GM19240 (cell line): ENCODE measurements around the gene IL2RG.

Experiments used
- DNase-seq: peaks from one replicate; pipeline ENCODE4 v3.0.0; 2011; ENCODE audit warnings: low spot score; ENCODE audit not compliant: insufficient read length

IL2RG gene

DNA sequence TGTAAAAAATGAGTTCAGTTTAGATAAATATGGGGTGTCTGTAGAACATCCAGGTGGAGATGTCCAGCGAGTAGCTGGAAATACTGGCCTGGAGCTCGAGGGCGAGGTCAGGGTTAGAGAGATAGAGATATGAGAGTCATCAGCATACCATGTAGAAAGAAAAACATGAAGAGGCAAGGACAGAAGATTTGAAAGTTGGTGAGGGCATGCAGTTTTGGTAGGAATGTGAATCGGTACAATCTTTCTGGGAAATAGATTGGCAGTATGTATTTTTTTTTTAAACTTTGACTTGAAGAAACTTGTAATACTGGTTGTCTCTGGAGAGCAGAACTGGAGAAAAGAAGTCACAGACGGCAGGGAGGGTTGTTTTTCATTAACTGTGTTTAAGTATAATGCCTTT lies 40.8 kb downstream of the IL2RG start:
- no peak for DNase-seq

DNA sequence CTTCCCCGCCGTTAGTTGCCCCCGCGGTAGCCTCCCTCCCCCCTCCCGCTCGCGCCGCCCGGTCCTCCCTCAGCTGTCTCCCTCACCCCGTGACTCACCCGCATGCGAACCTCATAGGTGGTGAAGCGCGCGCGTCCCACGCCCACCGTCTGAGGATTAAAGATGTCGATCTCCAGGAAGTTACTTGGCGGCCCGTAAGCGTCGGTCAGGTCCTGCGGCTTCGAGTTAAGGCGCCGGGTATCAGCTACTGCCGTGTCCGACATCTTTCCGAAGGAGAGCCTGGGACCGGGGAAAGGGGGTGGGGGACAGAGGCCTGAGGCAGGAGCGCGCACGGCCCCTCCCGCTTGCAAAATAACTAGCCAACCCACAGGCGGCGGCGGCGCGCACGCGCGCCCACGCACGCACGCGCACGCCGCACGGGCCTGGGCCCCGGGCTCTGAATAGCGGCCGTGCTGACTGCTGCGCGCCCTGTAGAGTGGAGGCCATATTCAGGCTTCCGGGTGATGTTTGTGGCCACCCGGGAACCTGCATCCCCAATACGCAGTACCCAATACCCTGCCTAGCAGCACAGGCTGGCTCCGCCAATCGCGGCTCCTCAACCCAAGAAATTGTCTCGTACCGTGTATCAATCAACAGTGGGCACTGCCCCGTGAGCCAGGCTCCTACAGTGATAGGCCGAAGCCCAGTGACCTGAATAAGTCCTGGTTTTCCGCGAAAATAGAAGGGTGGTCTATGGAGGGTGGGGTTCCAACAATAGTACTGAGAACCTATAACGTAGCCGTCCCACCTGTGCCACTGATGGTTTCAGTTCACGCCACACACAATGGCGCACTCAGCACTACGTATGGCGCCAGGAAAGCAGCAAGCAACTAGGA lies 43.1 kb downstream of the IL2RG start, which contains the start of gene SNX12:
TSS of gene SNX12 (minus strand) at position 291 of the 875 bp plus-strand sequence. CDS start at position 263, 28 bp downstream.
- peak; percentile 67 for DNase-seq

DNA sequence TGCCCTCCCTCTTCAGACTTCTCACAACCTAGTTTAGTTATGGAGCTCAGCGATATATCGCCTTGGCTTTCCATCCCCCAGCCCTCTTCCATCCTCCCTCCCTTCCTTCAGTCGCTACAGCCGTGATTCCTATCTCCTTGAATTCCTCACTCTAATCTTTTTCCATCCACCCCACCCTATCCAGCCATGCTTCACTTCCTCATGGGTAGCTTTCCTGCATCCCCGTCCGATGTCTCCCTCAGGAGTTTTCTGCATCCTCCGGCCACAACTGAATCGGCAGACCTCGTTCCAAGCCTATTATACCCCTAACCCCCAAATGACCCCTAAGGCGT lies 43.7 kb downstream of the IL2RG start:
- no peak for DNase-seq

DNA sequence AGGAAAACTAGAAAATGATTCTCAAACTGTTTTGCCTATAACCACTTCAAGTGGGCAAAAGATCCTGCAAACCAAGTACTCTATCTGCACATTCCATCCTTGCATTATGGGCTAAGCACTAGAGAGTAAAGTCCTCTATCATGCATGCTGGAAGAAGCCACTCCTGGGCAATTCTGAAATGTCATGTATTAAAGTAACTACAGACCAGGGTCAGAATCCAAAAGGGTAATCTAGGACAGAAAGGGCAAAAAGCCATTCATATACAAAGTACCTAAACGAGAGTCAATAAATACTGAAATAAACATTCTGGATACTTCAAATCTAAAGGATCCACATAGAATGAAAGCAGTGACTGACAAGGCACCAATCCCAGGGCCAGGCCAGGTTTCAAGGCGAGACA lies 44.3 kb downstream of the IL2RG start:
- DNase-seq: no peak

DNA sequence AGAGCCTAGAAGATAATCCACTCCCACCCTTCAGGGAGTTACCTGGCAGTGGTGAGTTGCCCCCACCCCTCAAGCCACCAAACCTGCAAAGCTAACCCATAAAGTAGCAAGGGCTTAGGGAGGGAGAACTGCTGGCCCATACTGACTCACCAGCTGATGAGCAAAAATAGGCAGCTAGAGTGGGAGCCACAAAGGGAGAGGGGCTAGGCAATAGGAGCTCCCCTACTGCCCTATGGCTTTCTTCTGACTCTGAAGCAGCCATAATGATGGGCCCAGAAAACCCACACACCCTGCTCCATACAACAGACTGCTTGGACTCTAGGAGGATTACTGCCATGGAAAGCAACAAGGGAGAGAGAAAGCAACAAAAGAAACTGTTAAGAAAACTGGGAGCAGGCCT lies 51.2 kb downstream of the IL2RG start:
- DNase-seq: no peak

DNA sequence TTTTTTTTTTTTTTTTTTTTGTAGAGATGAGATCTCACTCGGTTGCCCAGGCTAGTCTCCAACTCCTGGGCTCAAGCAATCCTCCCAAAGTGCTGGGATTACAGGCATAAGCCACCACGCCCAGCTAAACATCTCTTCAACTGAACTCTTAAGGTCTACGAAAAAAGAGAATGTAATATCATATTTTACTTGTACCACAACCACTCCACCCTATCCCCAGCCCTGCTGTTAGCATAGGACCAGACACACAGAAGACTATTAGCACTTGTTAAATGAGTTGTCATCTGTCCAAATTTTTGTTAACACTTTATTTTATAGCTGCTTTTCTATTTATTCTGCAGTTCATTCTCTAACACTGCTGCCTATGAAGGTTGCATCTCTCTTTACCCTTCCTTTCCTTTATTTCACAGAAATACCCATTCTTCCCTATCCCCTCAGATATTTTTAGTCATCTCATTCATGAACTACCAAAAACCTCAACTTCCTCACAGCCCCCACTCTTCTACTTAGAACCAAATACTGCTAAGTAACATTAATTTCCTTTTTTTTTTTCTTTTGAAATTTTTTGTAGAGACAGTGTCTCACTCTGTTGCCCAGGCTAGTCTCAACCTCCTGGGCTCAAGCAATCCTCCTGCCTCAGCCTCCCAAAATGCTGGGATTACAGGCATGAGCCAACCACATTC lies 53.4 kb downstream of the IL2RG start:
- DNase-seq: no peak
